ENCODE data around the gene DCD. TPM values are rescaled to one million over a fixed set of nuclear protein-coding genes. Genes with fewer than 3 reads are reported as not detected.

DCD gene, protein sequence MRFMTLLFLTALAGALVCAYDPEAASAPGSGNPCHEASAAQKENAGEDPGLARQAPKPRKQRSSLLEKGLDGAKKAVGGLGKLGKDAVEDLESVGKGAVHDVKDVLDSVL
- not detected in 3 replicates for total RNA-seq

DNA sequence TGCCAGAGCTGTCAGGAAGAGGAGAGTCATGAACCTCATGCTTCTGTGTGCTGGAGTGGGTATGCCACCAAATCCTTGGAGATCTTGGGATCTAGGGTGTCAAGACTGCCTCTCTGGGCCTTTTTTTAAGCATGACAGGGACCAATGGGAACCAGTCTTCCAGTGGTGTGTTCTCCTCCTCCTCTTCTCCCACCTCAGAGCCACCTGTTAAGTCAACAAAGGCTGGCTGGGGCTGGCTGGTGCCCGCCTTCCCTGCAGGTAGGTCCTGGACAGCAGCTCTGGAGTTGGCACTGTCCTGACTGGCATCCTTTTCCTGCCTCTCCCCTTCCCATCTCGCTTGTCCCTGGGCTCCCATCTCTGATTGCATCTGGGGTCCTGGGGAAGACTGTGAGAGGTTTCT lies at the start of gene DCD:
Gene DCD (minus strand): TSS at position 101 of the 400 bp plus-strand sequence. CDS start 62 bp downstream, at position 39.
- peaks cover 71% of the 10 kb centered on the region for H3K27me3 Mint-ChIP-seq (ENCODE audit: low read depth)
- H3K36me3 Mint-ChIP-seq: no peaks in the 10 kb centered on the region
- no peak within 1 kb of the TSS for H3K27ac Mint-ChIP-seq
- H3K4me1 Mint-ChIP-seq: no peaks in the 10 kb centered on the region
- TF ChIP-seq, protein P1, sequence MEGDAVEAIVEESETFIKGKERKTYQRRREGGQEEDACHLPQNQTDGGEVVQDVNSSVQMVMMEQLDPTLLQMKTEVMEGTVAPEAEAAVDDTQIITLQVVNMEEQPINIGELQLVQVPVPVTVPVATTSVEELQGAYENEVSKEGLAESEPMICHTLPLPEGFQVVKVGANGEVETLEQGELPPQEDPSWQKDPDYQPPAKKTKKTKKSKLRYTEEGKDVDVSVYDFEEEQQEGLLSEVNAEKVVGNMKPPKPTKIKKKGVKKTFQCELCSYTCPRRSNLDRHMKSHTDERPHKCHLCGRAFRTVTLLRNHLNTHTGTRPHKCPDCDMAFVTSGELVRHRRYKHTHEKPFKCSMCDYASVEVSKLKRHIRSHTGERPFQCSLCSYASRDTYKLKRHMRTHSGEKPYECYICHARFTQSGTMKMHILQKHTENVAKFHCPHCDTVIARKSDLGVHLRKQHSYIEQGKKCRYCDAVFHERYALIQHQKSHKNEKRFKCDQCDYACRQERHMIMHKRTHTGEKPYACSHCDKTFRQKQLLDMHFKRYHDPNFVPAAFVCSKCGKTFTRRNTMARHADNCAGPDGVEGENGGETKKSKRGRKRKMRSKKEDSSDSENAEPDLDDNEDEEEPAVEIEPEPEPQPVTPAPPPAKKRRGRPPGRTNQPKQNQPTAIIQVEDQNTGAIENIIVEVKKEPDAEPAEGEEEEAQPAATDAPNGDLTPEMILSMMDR (IDR thresholded peaks at IDR 0.05; ENCODE audit: unreplicated experiment): no peak
- DNase-seq (ENCODE audit: low spot score in 2 of 2, unreplicated experiment in 2 of 2): no peak
- H3K4me3 Mint-ChIP-seq: no peak within 1 kb of the TSS
- no peaks in the 10 kb centered on the region for H3K9me3 Mint-ChIP-seq

DNA sequence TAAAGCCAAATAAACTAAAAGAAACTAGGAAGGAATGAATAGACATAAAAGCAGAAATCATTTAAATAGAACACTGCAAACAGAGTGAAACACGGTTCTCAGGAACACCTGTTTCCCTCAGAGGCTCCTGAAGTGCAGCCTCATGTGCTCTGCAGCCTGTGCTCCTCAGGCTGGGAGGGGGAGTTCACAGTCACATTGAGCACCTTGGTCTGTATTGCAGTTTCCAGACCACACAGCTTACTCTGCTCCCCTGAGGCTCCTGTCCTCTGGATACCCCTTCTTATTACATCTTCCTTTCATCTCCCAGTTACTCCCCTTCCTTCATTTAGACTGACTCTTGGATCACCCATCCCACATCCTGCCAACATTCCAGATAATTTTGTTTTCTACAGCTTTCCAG lies 49.7 kb upstream of the DCD start:
- Mint-ChIP-seq H3K4me3 (no peak overlapping the region), H3K27me3 (ENCODE audit: low read depth) (peaks cover 21% of the 10 kb centered on the region), H3K4me1 (peaks cover 7% of the 10 kb centered on the region), H3K27ac (no peak overlapping the region), H3K36me3 (no peaks in the 10 kb centered on the region), H3K9me3 (no peaks in the 10 kb centered on the region)
- TF ChIP-seq, protein P1 (IDR thresholded peaks at IDR 0.05; ENCODE audit: unreplicated experiment): no peak
- DNase-seq (ENCODE audit: low spot score in 2 of 2, unreplicated experiment in 2 of 2): no peak

DNA sequence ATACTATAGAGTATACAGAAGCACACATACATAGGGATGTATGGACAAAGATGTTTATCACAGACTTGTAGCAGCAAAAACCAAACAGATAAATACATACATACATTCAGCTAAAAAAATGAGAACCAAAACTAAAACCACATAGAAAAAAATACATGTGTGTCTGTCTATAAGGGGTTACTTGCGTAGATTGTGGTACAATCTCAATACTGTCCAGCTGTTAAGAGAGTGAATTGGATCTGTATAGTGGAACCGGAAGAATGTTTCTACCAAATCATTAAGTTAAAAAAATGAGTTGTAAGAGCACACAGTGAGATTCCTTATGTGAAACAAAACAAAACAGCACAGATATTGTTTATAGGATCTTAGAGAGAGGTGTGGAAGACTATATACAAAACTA lies 44.2 kb upstream of the DCD start:
- H3K27ac Mint-ChIP-seq: no peak overlapping the region
- no peaks in the 10 kb centered on the region for H3K4me1 Mint-ChIP-seq
- no peaks in the 10 kb centered on the region for H3K9me3 Mint-ChIP-seq
- DNase-seq (ENCODE audit: low spot score in 2 of 2, unreplicated experiment in 2 of 2): no peak
- TF ChIP-seq, protein P1 (IDR thresholded peaks at IDR 0.05; ENCODE audit: unreplicated experiment): no peak
- H3K4me3 Mint-ChIP-seq: no peak overlapping the region
- no peaks in the 10 kb centered on the region for H3K36me3 Mint-ChIP-seq
- H3K27me3 Mint-ChIP-seq (ENCODE audit: low read depth): peaks cover 33% of the 10 kb centered on the region

DNA sequence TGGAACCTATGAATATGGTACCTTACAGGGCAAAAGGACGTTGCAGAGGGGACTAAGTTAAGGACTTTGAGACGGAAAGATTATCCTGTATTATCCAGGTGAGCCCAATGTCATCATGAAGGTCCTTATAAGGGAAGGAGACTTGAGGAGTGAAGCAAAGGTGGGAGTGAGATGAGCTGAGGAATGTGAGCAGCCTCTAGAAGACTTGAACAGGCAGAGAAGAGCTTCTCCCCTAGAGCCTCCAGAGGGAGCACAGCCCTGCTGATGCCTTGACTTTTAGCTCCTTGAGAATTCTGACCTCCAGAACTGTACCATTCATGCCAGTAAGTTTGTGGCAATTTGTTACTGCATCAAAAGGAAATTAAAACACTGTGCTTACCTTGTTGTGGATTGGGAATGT lies 41.8 kb upstream of the DCD start:
- Mint-ChIP-seq H3K36me3 (no peaks in the 10 kb centered on the region), H3K27ac (no peak overlapping the region), H3K9me3 (no peaks in the 10 kb centered on the region), H3K27me3 (ENCODE audit: low read depth) (peaks cover 42% of the 10 kb centered on the region), H3K4me3 (no peak overlapping the region), H3K4me1 (no peaks in the 10 kb centered on the region)
- TF ChIP-seq, protein P1 (IDR thresholded peaks at IDR 0.05; ENCODE audit: unreplicated experiment): no peak
- no peak for DNase-seq (ENCODE audit: low spot score in 2 of 2, unreplicated experiment in 2 of 2)

DNA sequence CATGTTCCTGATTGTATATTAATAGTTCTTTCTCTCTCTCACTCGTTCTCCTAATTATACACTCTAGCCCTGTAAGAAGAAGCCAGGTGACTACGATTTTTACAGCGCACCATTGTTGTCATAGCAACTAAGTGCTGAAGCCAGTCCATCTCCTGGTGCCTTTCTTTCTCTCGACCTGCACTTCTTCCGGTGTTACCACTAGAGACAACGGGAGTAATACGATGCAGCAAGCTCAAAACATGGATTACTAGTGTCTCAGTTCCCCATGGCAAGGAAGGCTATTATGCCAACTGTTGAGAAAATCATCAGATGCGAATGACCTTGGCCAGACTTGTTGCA lies 40.8 kb upstream of the DCD start:
- no peaks in the 10 kb centered on the region for H3K4me1 Mint-ChIP-seq
- TF ChIP-seq, protein P1 (IDR thresholded peaks at IDR 0.05; ENCODE audit: unreplicated experiment): no peak
- no peak overlapping the region for H3K4me3 Mint-ChIP-seq
- DNase-seq (ENCODE audit: low spot score in 2 of 2, unreplicated experiment in 2 of 2): no peak
- H3K27me3 Mint-ChIP-seq (ENCODE audit: low read depth): peaks cover 49% of the 10 kb centered on the region
- H3K27ac Mint-ChIP-seq: no peak overlapping the region
- H3K36me3 Mint-ChIP-seq: no peaks in the 10 kb centered on the region
- no peaks in the 10 kb centered on the region for H3K9me3 Mint-ChIP-seq

Measured in mesothelial cell of epicardium (in vitro differentiated cells).